Common myeloid progenitor, CD34-positive (primary cell): ENCODE results near the gene NXPE3. TPM values are rescaled to one million over a fixed set of nuclear protein-coding genes. Genes with fewer than 3 reads are reported as not detected.
A peak's percentile ranks its signal among the peaks of the same experiment; 100 is the strongest.
"Not testable (repeated sequence)": the region's sequence is repeated elsewhere in the genome, so short reads cannot be mapped to it uniquely, and the experiment has no call there.

ENCODE experiments used
- CTCF ChIA-PET: fragments of 350-600 bp; sonication (Branson Sonifier 250); formaldehyde crosslinking; loops from one replicate; lab custom pipeline; 2021; ENCODE audit warnings: antibody characterized with exemption; lab: Charles Lee
- POLR2A ChIA-PET: fragments of 350-600 bp; sonication (Branson Sonifier 250); formaldehyde crosslinking; loops from one replicate; lab custom pipeline; 2021; ENCODE audit warnings: antibody characterized with exemption; lab: Charles Lee
- DNase-seq, 3 donors: peaks; one replicate each; pipeline versions ENCODE4 v3.0.0 to v3.0.0-alpha.2; 2013
- H3K27ac ChIP-seq, 2 experiments: 1 replicate in 1 of 2; 2 replicates in 1 of 2; pipeline ENCODE4 v1.7.0; 2013; ENCODE audit warnings: inconsistent platforms in 2 of 2, low read length in 2 of 2, mild to moderate bottlenecking in 2 of 2, low read depth in 1 of 2, moderate library complexity in 1 of 2; ENCODE audit not compliant: severe bottlenecking in 2 of 2, insufficient read depth in 1 of 2, poor library complexity in 1 of 2
- H3K27me3 ChIP-seq, 5 experiments: replicated peaks in 2 of 5; 1 replicate in 3 of 5; 2 replicates in 2 of 5; pipeline versions ENCODE4 v1.6.1 to v1.7.0; 2013; ENCODE audit warnings: low read length in 4 of 5, mild to moderate bottlenecking in 2 of 5, moderate library complexity in 2 of 5, inconsistent platforms in 1 of 5; ENCODE audit not compliant: insufficient read depth in 5 of 5, control insufficient read depth in 4 of 5
- H3K36me3 ChIP-seq, 4 experiments: 1 replicate in 2 of 4; 2 replicates in 2 of 4; pipeline versions ENCODE4 v1.6.1 to v1.7.0; 2013; ENCODE audit warnings: low read length in 3 of 4, control low read depth in 1 of 4, mild to moderate bottlenecking in 1 of 4; ENCODE audit not compliant: control insufficient read depth in 4 of 4, insufficient read depth in 4 of 4
- H3K4me1 ChIP-seq, 4 experiments: 1 replicate in 3 of 4; 2 replicates in 1 of 4; pipeline versions ENCODE4 v1.6.1 to v1.7.1; 2013; ENCODE audit warnings: low read length in 3 of 4, mild to moderate bottlenecking in 3 of 4, control low read depth in 1 of 4, inconsistent platforms in 1 of 4, moderate library complexity in 1 of 4; ENCODE audit not compliant: control insufficient read depth in 4 of 4, insufficient read depth in 4 of 4; ENCODE audit errors: control extremely low read depth in 1 of 4
- H3K4me3 ChIP-seq, 7 experiments: 1 replicate in 4 of 7; 2 replicates in 3 of 7; pipeline versions ENCODE4 v1.5.1 to v1.7.0; 2013; ENCODE audit warnings: mild to moderate bottlenecking in 7 of 7, low read length in 6 of 7, moderate library complexity in 6 of 7, inconsistent platforms in 2 of 7, low read depth in 2 of 7, control low read depth in 1 of 7; ENCODE audit not compliant: insufficient read depth in 4 of 7, control insufficient read depth in 1 of 7; ENCODE audit errors: extremely low read depth in 1 of 7
- H3K9me3 ChIP-seq, 5 experiments: 1 replicate in 4 of 5; 2 replicates in 1 of 5; pipeline versions ENCODE4 v1.6.1 to v1.7.1; 2013; ENCODE audit warnings: low read length in 4 of 5, mild to moderate bottlenecking in 2 of 5, inconsistent platforms in 1 of 5, low read depth in 1 of 5, moderate library complexity in 1 of 5; ENCODE audit not compliant: control insufficient read depth in 4 of 5, insufficient read depth in 2 of 5; ENCODE audit errors: control extremely low read depth in 1 of 5
- WGBS: methylation state at CpG from one replicate; pipeline ENCODE4 v1.1.5; 2013; ENCODE audit not compliant: insufficient coverage; 5-methylcytosine and 5-hydroxymethylcytosine counted together
- polyA plus RNA-seq: library from polyadenylated mRNA; unstranded; fragments of 120-200 nt; gene quantifications from one replicate; pipeline ENCODE4 v1.2.1, GENCODE V29; 2013

The NXPE3 gene
- polyA plus RNA-seq, result 20.0 TPM

- peak; percentile 90 to 95 (median 93) for DNase-seq
- CTCF ChIA-PET, result interaction anchor here (1.1 to 1.8 kb wide), 4 partner anchors 9 to 24 kb away, joined by 3 to 6 read pairs (median 4); no protein-coding TSS in a partner anchor
- WGBS, result under 1% methylated on average over 42 of the region's 78 CpGs
- Histone ChIP-seq H3K4me1 (peaks cover 12 to 24% (median 20%) of the 10 kb centered on the region in 4 experiments), H3K27me3 (no peaks in the 10 kb centered on the region), H3K36me3 (peaks cover 3 to 13% (median 8%) of the 10 kb centered on the region in 4 experiments), H3K4me3 (peak within 1 kb of the TSS; percentile 50 to 89 (median 77)), H3K27ac (peak within 1 kb of the TSS; percentile 33 to 66), H3K9me3 (no peaks in the 10 kb centered on the region)
- POLR2A ChIA-PET, result interaction anchor here (1.1 kb wide), 1 partner anchor 49 kb away, joined by 3 read pairs; no protein-coding TSS in a partner anchor
Measured at GRCh38 chr3:101779047-101779821, at the start of gene NXPE3. TSS of gene NXPE3 (plus strand) at chr3:101779211. CDS start at chr3:101785597, 6,386 bp downstream.

- Histone ChIP-seq H3K9me3 (no peaks in the 10 kb centered on the region), H3K36me3 (peaks cover 14 to 55% (median 29%) of the 10 kb centered on the region in 4 experiments), H3K27ac (no peak overlapping the region), H3K4me3 (no peak overlapping the region), H3K27me3 (no peaks in the 10 kb centered on the region), H3K4me1 (peaks cover 0 to 11% (median 10%) of the 10 kb centered on the region in 4 experiments)
- 100% methylated on average over 1 of the region's 5 CpGs for WGBS
- ChIA-PET POLR2A (no interaction called here), CTCF (no interaction called here)
- DNase-seq, result no peak
Measured at GRCh38 chr3:101729586-101729985, 49.4 kb upstream of the NXPE3 start.

GRCh38 chr3:101730839-101731238, 48.2 kb upstream of the NXPE3 start:
- POLR2A ChIA-PET, result interaction anchor here (0.6 kb wide), 1 partner anchor 130 kb away, joined by 5 read pairs; no protein-coding TSS in a partner anchor
- DNase-seq, result no peak
- Histone ChIP-seq H3K27me3 (no peaks in the 10 kb centered on the region), H3K27ac (no peak overlapping the region), H3K36me3 (peaks cover 19 to 68% (median 40%) of the 10 kb centered on the region in 4 experiments), H3K9me3 (peaks cover 0 to 5% (median 2%) of the 10 kb centered on the region in 5 experiments), H3K4me3 (no peak overlapping the region), H3K4me1 (peaks cover 0 to 7% (median 3%) of the 10 kb centered on the region in 4 experiments)
- CTCF ChIA-PET, result no interaction called here

- ChIA-PET POLR2A (no interaction called here), CTCF (interaction anchor here (1.9 kb wide), 1 partner anchor 25 kb away, joined by 4 read pairs; no protein-coding TSS in a partner anchor)
- Histone ChIP-seq H3K4me3 (no peak overlapping the region), H3K36me3 (peaks cover 25 to 80% (median 46%) of the 10 kb centered on the region in 4 experiments), H3K4me1 (no peaks in the 10 kb centered on the region), H3K27ac (no peak overlapping the region), H3K9me3 (peaks cover 0 to 10% (median 2%) of the 10 kb centered on the region in 5 experiments), H3K27me3 (no peaks in the 10 kb centered on the region)
- DNase-seq, result no peak
- 100% methylated on average over 1 of the region's 4 CpGs for WGBS
Measured at GRCh38 chr3:101732240-101732641, 46.8 kb upstream of the NXPE3 start.

GRCh38 chr3:101735833-101736232, 43.2 kb upstream of the NXPE3 start:
- no peaks in the 10 kb centered on the region for H3K27me3 ChIP-seq
- no peak overlapping the region for H3K27ac ChIP-seq
- POLR2A ChIA-PET, result no interaction called here
- CTCF ChIA-PET, result interaction anchor here (1.0 kb wide), 1 partner anchor 20 kb away, joined by 4 read pairs; no protein-coding TSS in a partner anchor
- H3K36me3 ChIP-seq, result peaks cover 19 to 59% (median 37%) of the 10 kb centered on the region in 4 experiments
- DNase-seq, result no peak
- no peak overlapping the region for H3K4me3 ChIP-seq
- no peaks in the 10 kb centered on the region for H3K4me1 ChIP-seq
- peaks cover 0 to 10% (median 2%) of the 10 kb centered on the region in 5 experiments for H3K9me3 ChIP-seq
- WGBS, result 95% methylated on average over 10 of the region's 10 CpGs

- DNase-seq, H3K4me1 ChIP-seq, POLR2A ChIA-PET, H3K36me3 ChIP-seq, CTCF ChIA-PET, H3K27ac ChIP-seq, H3K4me3 ChIP-seq, H3K27me3 ChIP-seq, H3K9me3 ChIP-seq: not testable (repeated sequence)
- WGBS, result no CpG with 5 or more reads among the region's 3 CpGs
Measured at GRCh38 chr3:101741914-101742313, 37.1 kb upstream of the NXPE3 start.

GRCh38 chr3:101744811-101745210, 34.2 kb upstream of the NXPE3 start:
- no peak overlapping the region for H3K4me3 ChIP-seq
- ChIA-PET CTCF (interaction anchor here (0.8 to 1.0 kb wide), 2 partner anchors 36 to 481 kb away, joined by 3 to 4 read pairs; no protein-coding TSS in a partner anchor), POLR2A (no interaction called here)
- DNase-seq, result no peak
- peaks cover 0 to 9% (median 6%) of the 10 kb centered on the region in 4 experiments for H3K36me3 ChIP-seq
- H3K27ac ChIP-seq, result no peak overlapping the region
- H3K4me1 ChIP-seq, result no peaks in the 10 kb centered on the region
- WGBS, result no CpG with 5 or more reads among the region's 1 CpG
- no peaks in the 10 kb centered on the region for H3K9me3 ChIP-seq
- no peaks in the 10 kb centered on the region for H3K27me3 ChIP-seq
